ENCODE data around the gene ELN. TPM values are rescaled to one million over a fixed set of nuclear protein-coding genes. Genes with fewer than 3 reads are reported as not detected.

The ELN gene
- total and polyA plus RNA-seq, 2 donors (not counting 1 experiment from before 2014, with no cell fraction given): 2.1 to 11.0 TPM

- Histone ChIP-seq H3K9ac (ENCODE audit: insufficient read depth, low read length) (no peak overlapping the region), H3K36me3 (ENCODE audit: control insufficient read depth, insufficient read depth, low read length) (no peaks in the 10 kb centered on the region), H3K4me1 (ENCODE audit: control insufficient read depth, extremely low read depth, insufficient read depth, low read length) (no peaks in the 10 kb centered on the region), H3K4me3 (replicated peaks in 1 of 4; ENCODE audit: control extremely low read depth in 1 of 4, insufficient read depth in 1 of 4, low read depth in 3 of 4, low read length in 4 of 4) (no peak overlapping the region), H4K20me1 (ENCODE audit: control insufficient read depth, extremely low read depth, insufficient read depth, low read length) (no peaks in the 10 kb centered on the region), H3K27ac (ENCODE audit: insufficient read depth, low read length) (no peak overlapping the region), H3K79me2 (ENCODE audit: control insufficient read depth, insufficient read depth, low read length) (no peaks in the 10 kb centered on the region), H3K9me3 (ENCODE audit: control insufficient read depth, insufficient read depth, low read depth, low read length) (no peaks in the 10 kb centered on the region), H2AFZ (ENCODE audit: low read length) (no peak overlapping the region), H3K27me3 (ENCODE audit: control insufficient read depth, insufficient read depth, low read length) (no peaks in the 10 kb centered on the region), H3K4me2 (ENCODE audit: extremely low read depth, insufficient read depth, low read length) (no peak overlapping the region)
- DNase-seq (ENCODE audit: low read depth in 2 of 2): no peak
- TF ChIP-seq EZH2 (IDR thresholded peaks at IDR 0.05; ENCODE audit: low read length, missing control alignments): no peak
- no peak for TF ChIP-seq CTCF (conservative IDR thresholded peaks at IDR 0.05 in 1 of 2, IDR thresholded peaks at IDR 0.05 in 1 of 2; ENCODE audit: low read depth in 1 of 2, low read length in 2 of 2)
These were observed 43.1 kb downstream of the ELN start for GRCh38 chr7:74071121-74071520.

- H4K20me1 ChIP-seq (ENCODE audit: control insufficient read depth, extremely low read depth, insufficient read depth, low read length): no peaks in the 10 kb centered on the region
- no peak overlapping the region for H3K27ac ChIP-seq (ENCODE audit: insufficient read depth, low read length)
- no peak for DNase-seq (ENCODE audit: low read depth in 2 of 2)
- no peak overlapping the region for H2AFZ ChIP-seq (ENCODE audit: low read length)
- H3K27me3 ChIP-seq (ENCODE audit: control insufficient read depth, insufficient read depth, low read length): no peaks in the 10 kb centered on the region
- no peak overlapping the region for H3K4me3 ChIP-seq (replicated peaks in 1 of 4; ENCODE audit: control extremely low read depth in 1 of 4, insufficient read depth in 1 of 4, low read depth in 3 of 4, low read length in 4 of 4)
- peaks cover 8% of the 10 kb centered on the region for H3K4me1 ChIP-seq (ENCODE audit: control insufficient read depth, extremely low read depth, insufficient read depth, low read length)
- no peak overlapping the region for H3K4me2 ChIP-seq (ENCODE audit: extremely low read depth, insufficient read depth, low read length)
- H3K9ac ChIP-seq (ENCODE audit: insufficient read depth, low read length): no peak overlapping the region
- TF ChIP-seq CTCF (conservative IDR thresholded peaks at IDR 0.05 in 1 of 2, IDR thresholded peaks at IDR 0.05 in 1 of 2; ENCODE audit: low read depth in 1 of 2, low read length in 2 of 2) (no peak), EZH2 (IDR thresholded peaks at IDR 0.05; ENCODE audit: low read length, missing control alignments) (no peak)
- H3K9me3 ChIP-seq (ENCODE audit: control insufficient read depth, insufficient read depth, low read depth, low read length): no peaks in the 10 kb centered on the region
- H3K79me2 ChIP-seq (ENCODE audit: control insufficient read depth, insufficient read depth, low read length): no peaks in the 10 kb centered on the region
- H3K36me3 ChIP-seq (ENCODE audit: control insufficient read depth, insufficient read depth, low read length): no peaks in the 10 kb centered on the region
These were observed 46.8 kb downstream of the ELN start for GRCh38 chr7:74074770-74075169.

GRCh38 chr7:74078461-74078860 is 50.5 kb downstream of the ELN start:
- H3K27ac ChIP-seq (ENCODE audit: insufficient read depth, low read length): peak overlapping the region; percentile 57
- no peak overlapping the region for H3K9ac ChIP-seq (ENCODE audit: insufficient read depth, low read length)
- no peak for DNase-seq (ENCODE audit: low read depth in 2 of 2)

More at GRCh38 chr7:74078461-74078860, 50.5 kb downstream of the ELN start:
- peak overlapping the region; percentile 27 for H3K4me2 ChIP-seq (ENCODE audit: extremely low read depth, insufficient read depth, low read length)
- H3K4me3 ChIP-seq (replicated peaks in 1 of 4; ENCODE audit: control extremely low read depth in 1 of 4, insufficient read depth in 1 of 4, low read depth in 3 of 4, low read length in 4 of 4): no peak overlapping the region
- H2AFZ ChIP-seq (ENCODE audit: low read length): no peak overlapping the region
- H3K9me3 ChIP-seq (ENCODE audit: control insufficient read depth, insufficient read depth, low read depth, low read length): no peaks in the 10 kb centered on the region
- no peaks in the 10 kb centered on the region for H3K27me3 ChIP-seq (ENCODE audit: control insufficient read depth, insufficient read depth, low read length)
- no peaks in the 10 kb centered on the region for H4K20me1 ChIP-seq (ENCODE audit: control insufficient read depth, extremely low read depth, insufficient read depth, low read length)
- TF ChIP-seq EZH2 (IDR thresholded peaks at IDR 0.05; ENCODE audit: low read length, missing control alignments) (no peak), CTCF (conservative IDR thresholded peaks at IDR 0.05 in 1 of 2, IDR thresholded peaks at IDR 0.05 in 1 of 2; ENCODE audit: low read depth in 1 of 2, low read length in 2 of 2) (no peak)
- peaks cover 13% of the 10 kb centered on the region for H3K4me1 ChIP-seq (ENCODE audit: control insufficient read depth, extremely low read depth, insufficient read depth, low read length)
- H3K79me2 ChIP-seq (ENCODE audit: control insufficient read depth, insufficient read depth, low read length): no peaks in the 10 kb centered on the region
- no peaks in the 10 kb centered on the region for H3K36me3 ChIP-seq (ENCODE audit: control insufficient read depth, insufficient read depth, low read length)

All from fibroblast of lung (primary cell).